HG03280 (cell line): ENCODE results near the gene LGALSL.

Source experiments
- ATAC-seq: cut with Tn5 transposase; IDR thresholded peaks from one replicate; pipeline ENCODE4 v1.9.1; 2021; ENCODE audit warnings: mild to moderate bottlenecking, moderate library complexity; ENCODE audit not compliant: unreplicated experiment

The LGALSL gene

DNA sequence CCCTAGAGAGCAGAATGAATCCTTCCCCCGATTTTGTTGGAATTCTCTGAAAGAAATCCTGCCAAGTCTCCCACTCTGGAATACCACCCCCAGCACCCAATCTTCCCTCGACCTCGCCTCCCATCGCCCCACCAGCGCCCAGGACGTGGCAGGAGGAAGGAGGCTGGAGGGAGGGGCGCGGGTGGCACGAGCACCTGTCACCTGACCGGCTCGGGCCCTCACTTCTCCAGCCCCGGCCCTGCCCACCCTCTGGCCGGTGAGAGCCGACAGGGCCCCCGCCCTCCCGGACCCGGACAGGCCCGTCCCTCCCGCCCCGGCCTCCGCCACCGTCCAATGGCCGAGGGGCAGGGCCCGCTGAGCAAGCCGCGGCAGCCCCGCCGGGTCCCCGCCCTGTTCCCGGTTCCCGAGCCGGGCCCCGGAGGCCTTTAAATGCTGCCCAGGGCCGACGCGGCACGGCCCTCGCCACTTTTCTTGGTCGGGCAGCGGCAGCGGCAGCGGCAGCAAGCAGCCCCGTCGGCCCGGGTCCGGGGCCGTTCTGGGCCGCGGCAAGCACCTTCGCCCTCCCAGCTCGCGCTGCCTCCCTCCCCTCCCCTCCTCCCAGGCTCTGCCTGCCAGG lies at the start of gene LGALSL:
TSS of gene LGALSL (plus strand) at position 393 of the 616 bp plus-strand sequence. CDS start 384 bp downstream, outside the sequence.
- ATAC-seq, result peak; percentile 63

DNA sequence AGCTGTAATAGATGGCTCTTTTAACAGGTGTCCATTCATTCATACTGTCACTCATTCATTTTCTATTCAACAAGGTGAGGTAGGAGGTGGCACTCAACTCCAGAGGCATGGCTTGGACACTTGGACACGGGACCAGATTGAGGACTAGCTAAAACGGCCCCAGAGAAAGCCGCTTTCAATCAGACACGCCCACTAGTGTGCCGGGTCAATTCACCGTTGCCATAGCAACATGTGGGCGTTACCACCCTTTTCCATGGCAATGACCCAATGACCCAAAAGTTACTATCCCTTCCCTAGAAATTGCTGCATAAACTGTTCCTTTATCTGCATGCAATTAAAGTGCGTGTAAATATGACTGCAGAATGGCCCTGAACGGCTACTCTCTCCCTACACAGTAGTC lies 49.2 kb upstream of the LGALSL start:
- no peak for ATAC-seq

DNA sequence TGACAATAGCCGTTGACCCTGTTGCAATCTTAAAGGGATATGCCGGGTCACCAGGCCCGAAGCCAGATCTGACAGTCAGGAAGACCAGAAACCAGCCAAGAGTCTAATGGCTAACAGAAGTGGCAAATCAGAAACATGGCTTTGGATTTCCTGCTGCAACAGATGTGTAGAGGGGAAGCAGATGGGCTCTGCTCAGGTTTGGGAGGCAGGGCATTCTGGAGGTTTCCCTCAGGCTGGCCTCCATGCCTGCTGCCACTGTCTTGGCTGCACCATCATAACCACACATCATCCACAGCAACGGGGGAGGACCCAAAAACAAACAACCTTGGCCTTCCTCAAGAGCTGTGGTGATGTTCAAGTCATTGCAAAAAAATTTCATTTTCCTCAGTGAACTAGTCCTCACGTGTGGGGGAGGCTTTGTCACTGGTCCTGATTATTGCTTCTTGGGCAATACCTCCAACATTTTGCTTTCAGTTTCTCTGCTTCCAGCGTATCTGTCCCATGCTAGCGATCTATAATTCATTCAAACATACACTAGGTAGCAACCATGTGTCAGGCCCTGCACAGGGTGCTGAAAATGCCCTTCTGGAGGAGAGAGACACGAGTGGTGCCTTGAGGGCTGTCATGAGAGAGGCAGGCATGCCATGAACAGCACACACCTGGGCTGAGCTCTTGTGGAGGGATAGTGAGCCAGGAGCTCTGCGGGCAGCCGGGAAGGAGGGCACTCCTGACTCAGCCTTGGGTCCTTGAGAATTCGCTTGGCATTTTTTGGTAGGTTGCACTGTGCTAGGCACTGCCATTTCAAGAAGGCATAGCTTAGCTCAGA lies 48.2 kb upstream of the LGALSL start:
- ATAC-seq, result no peak

DNA sequence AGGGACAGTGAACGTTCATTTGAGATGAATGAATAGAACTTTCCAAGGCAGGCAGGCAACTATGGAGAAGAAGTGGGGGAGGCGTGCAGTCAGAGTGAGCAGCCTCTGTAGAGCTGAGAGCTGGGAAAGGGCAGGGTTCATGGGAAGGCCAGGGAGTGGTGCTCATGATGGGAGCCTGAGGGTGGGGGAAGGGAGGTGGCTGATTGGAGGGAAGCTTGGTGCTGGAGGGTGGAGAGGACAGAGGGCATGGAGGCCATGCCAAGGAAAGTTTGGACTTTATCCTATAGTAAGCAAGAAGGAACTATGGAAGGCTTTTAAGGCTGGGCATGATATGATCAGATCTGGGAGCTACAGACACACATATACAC lies 47.6 kb upstream of the LGALSL start:
- no peak for ATAC-seq

DNA sequence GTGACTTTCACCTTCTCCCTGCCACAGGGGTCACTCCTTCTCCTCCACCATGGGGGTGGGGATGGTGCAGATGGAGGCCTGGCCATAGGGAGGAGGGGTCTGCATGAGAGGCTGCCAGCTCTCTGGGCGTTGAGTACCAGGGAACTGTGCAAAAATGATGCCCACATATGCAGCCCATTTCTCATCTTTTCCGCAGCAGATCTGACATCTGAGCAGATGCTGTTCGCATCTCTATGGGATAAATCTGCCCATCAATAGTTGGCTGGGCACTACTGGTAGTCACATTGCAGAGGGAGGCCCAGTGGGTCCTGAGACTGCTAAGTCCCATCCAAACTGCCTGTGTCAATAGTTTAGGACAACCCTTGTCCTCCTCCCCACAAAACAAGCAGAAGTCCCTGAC lies 45.9 kb upstream of the LGALSL start:
- ATAC-seq, result no peak

DNA sequence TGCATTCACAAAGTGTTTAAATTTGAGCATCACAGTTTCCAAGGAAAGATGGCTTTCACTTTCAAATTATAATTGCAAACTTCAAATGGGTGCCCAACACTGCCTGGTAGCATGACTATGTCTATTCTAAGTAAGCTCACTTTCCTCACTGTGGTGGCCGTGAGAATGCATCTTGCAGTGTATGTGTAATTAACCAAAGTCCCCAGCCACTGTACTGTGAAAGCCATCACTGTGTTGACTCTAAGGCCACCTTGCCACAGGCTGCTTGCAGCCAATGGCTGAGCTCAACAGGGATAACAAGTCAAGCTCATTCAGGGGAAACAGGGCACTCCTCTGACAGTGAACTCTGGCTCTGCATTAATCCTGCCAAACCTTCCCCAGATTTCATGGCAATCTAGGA lies 43.3 kb upstream of the LGALSL start:
- ATAC-seq, result no peak

GRCh38 chr2:64412671-64413070 lies 41.3 kb upstream of the LGALSL start:
- no peak for ATAC-seq

- no peak for ATAC-seq
Measured at GRCh38 chr2:64414736-64415435, 39.1 kb upstream of the LGALSL start.

- ATAC-seq, result no peak
Measured at GRCh38 chr2:64417624-64418023, 36.3 kb upstream of the LGALSL start.

DNA sequence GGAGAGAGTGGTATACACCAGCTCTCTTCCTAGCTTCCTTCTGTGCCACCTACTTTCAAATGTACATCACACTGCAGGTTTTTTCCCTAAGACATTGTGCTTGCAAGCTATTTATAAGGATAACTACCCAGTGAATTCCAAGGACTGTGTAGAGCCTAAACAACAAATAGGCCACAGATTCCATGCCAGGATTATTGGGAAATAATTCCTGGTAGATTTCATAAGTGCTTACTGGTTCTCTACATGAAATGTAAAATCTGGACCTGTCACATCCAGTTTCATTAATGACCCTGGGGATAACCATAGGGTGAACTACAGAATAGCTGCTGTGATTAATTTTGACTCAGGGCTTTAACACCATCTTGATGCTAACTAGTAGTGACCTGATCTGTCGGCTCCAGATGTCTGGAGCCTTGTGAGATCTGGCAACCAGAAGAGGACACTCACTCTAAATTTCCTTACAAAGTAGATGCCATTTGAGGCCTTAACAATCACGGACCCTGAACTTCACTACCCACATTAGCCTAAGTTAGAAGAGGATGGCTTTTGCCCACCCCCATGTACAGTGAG lies 34.3 kb upstream of the LGALSL start:
- ATAC-seq, result no peak

GRCh38 chr2:64420677-64421076 lies 33.3 kb upstream of the LGALSL start:
- no peak for ATAC-seq

- ATAC-seq, result no peak
Measured at GRCh38 chr2:64421201-64421600, 32.8 kb upstream of the LGALSL start.

DNA sequence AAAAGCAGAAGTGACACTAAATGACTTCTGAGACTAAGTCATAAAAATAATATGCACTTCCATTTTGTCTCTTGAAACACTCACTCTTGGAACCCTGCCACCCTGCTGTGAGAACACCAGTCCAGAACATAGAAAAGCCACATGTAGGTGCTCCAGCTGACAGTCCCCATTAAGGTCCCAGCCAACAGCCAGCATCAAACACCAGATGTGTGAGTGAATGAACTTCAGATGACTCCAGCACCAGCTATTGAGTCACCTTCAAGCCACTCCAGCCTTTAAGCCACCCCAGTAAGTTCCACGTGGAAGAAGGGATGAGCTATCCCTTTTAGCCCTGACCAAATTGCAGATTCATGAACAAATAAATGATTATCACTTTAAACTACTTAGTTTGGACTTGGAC lies 31.5 kb upstream of the LGALSL start:
- no peak for ATAC-seq

GRCh38 chr2:64423303-64423702 lies 30.7 kb upstream of the LGALSL start:
- no peak for ATAC-seq

DNA sequence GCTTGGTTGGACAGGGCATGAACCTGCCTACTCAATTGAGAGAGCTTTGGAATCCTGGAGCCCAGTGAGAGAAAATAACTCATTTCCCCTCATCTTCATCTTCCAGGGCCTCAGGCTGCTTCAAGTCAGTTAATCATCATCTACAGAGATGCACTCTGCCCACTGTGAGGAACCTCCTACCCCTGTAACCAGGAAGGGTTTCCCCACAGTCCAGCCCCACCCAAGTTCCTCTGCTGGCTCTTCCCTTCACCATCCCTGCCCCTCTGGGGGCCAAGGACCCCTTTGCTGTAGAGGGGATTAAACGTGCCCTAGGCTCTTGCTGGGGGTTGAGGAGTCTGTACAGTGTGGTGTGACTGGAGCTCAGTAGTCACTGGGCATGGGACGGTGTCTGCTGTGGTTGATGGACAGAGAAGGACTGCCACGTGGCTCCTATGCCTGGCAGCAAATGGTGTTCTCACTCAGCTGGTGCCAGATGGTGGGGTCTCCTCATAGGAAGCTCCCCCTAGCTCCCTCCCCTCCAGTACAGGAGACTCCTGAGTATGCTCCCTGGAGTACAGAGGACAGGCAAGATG lies 29.5 kb upstream of the LGALSL start:
- ATAC-seq, result no peak

DNA sequence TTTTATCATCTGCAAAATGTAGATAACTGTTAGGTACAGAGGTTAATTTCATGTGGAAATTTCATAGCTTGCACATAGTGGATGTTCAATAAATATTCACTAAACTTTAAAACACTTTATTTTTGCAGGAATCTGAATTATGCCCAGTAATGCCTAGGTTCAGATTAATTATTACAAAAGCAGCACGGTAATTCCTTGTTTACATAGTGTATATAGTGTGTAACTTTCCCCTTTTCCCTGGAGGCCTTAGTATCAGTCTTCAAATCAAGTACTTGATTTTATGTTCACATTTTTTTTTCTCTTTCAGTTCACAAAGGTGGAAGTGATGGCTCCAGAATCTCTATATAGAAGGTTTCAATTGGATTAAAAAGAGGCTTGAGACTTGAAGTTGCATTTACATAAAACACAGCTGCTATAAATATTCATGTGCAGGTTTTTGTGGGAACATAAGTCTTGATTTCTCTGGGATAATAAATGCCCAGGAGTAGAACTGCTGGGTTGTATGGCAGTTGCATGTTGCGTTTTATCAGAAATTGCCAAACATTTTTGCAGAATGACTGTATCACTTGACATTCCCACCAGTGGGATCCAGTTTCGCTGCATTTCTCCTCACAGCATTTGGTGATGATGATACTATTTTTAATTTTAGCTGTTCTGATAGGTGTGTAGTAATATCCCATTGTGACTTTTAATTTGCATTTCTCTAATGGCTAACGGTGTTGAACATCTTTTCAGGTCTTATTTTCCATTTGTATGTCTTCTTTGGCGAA lies 27.6 kb upstream of the LGALSL start:
- ATAC-seq, result no peak

- no peak for ATAC-seq
Measured at GRCh38 chr2:64434039-64434657, 19.8 kb upstream of the LGALSL start.

GRCh38 chr2:64437883-64438282 lies 16.1 kb upstream of the LGALSL start:
- no peak for ATAC-seq

DNA sequence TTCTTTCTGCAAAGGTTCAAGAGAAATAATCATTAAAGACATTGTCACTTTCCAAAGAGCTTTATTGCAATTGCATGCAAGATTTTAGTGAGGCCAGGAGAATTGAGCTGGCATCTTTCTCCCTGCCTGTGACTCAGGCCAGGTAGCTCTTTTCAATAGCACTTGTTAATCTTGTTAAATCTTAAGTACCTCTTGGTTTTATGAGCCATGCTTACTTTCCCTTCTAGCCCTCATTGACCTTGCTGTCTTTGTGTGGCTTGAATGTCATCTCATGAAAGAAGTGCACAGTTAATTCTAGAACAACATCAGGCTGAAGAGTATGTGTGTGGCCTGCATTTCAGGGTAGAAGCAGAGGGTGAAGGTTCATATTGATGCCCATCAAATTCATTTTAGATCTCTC lies 14.8 kb upstream of the LGALSL start:
- ATAC-seq, result no peak

GRCh38 chr2:64440843-64441242 lies 13.1 kb upstream of the LGALSL start:
- no peak for ATAC-seq
